ENCODE measurements around the gene SLC16A14. TPM values are rescaled to one million over a fixed set of nuclear protein-coding genes. Genes with fewer than 3 reads are reported as not detected.

Gene SLC16A14
- total and polyA plus RNA-seq, 3 experiments from 2014 or later, result 0.13 to 1.0 (median 0.27) TPM

GRCh38 chr2:230000118-230000841 is 68.4 kb downstream of the SLC16A14 start:
- Histone ChIP-seq H3K27me3 (ENCODE audit: insufficient read depth, low read length, poor library complexity, severe bottlenecking) (no peaks in the 10 kb centered on the region), H3K27ac (ENCODE audit: low read depth, low read length) (no peak overlapping the region), H3K36me3 (ENCODE audit: insufficient read depth, low read length) (no peaks in the 10 kb centered on the region), H3K4me1 (ENCODE audit: insufficient read depth, low read length) (no peaks in the 10 kb centered on the region), H3K9me3 (ENCODE audit: low read length) (no peaks in the 10 kb centered on the region), H3K4me3 (ENCODE audit: low read length) (no peak overlapping the region)
- no peak for DNase-seq
- peaks cover 0 to 5% (median 2%) of the 10 kb centered on the region in 3 donors for H3K36me3 Mint-ChIP-seq
- H3K4me1 Mint-ChIP-seq, result peaks cover 4 to 8% (median 7%) of the 10 kb centered on the region in 3 donors
- H3K27ac Mint-ChIP-seq, result peak overlapping the region in 3 of 8 donors; percentile 37 to 83 (median 72)
- H3K4me3 Mint-ChIP-seq, result peak overlapping the region in 4 of 7 donors; percentile 2 to 41 (median 24)
- CTCF ChIA-PET, result interaction anchor here (0.9 to 1.6 kb wide), 2 partner anchors 8 to 10 kb away, joined by 3 to 5 read pairs; no protein-coding TSS in a partner anchor
- POLR2A ChIA-PET, result interaction anchor here (0.6 kb wide), 1 partner anchor 169 kb away, joined by 6 read pairs; no protein-coding TSS in a partner anchor
- peaks cover 0 to 2% of the 10 kb centered on the region in 2 donors for H3K27me3 Mint-ChIP-seq
- H3K9me3 Mint-ChIP-seq, result no peaks in the 10 kb centered on the region

DNA sequence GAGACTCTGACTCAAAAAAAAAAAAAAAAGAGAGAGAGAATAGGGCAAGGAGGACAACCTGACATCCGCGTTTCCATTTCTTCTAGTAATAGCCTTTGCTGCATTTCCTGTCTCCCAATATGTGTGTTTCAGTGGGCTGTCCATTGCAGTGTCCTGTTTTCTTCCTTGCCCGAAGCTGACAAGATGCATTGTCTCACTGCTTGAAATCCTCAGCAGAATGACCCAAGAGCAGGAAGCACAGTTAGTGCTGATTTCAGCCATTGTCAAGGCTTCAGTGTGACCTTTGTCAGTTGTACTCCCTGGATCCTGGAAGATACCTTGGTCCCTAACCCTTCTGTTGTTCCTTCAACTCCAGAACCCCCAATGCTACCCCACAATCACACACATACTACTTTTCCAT is 71.2 kb downstream of the SLC16A14 start:
- H3K4me1 Mint-ChIP-seq, result peaks cover 4 to 8% (median 7%) of the 10 kb centered on the region in 3 donors
- Histone ChIP-seq H3K4me1 (ENCODE audit: insufficient read depth, low read length) (no peaks in the 10 kb centered on the region), H3K27me3 (ENCODE audit: insufficient read depth, low read length, poor library complexity, severe bottlenecking) (no peaks in the 10 kb centered on the region), H3K4me3 (ENCODE audit: low read length) (no peak overlapping the region), H3K36me3 (ENCODE audit: insufficient read depth, low read length) (no peaks in the 10 kb centered on the region), H3K27ac (ENCODE audit: low read depth, low read length) (no peak overlapping the region), H3K9me3 (ENCODE audit: low read length) (no peaks in the 10 kb centered on the region)
- no peaks in the 10 kb centered on the region for H3K27me3 Mint-ChIP-seq
- CTCF ChIA-PET, result interaction anchor here (0.7 kb wide), 1 partner anchor 12 kb away, joined by 3 read pairs; no protein-coding TSS in a partner anchor
- POLR2A ChIA-PET, result no interaction called here
- H3K27ac Mint-ChIP-seq, result no peak overlapping the region
- H3K4me3 Mint-ChIP-seq, result no peak overlapping the region
- H3K36me3 Mint-ChIP-seq, result peaks cover 2 to 5% (median 5%) of the 10 kb centered on the region in 3 donors
- H3K9me3 Mint-ChIP-seq, result no peaks in the 10 kb centered on the region
- no peak for DNase-seq

DNA sequence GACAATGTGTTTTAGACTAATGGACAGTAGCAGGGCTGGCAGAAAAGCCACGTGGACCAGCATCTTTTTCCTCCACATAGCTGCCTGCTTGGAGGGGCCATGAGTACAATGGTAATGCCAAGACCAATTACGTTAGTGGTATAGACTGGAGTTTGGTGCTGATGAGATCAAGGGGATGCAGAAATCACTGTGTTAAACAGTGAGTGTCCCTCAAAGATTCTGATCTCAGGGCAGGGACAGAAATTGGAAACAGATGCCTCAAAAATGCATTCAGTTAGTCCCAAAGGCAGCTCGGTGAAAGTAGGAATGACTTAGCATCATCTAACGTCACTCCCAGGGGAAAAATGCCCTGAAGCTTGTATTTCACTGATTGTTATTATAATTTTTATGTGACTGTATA is 72.4 kb downstream of the SLC16A14 start:
- Histone ChIP-seq H3K4me1 (ENCODE audit: insufficient read depth, low read length) (no peaks in the 10 kb centered on the region), H3K36me3 (ENCODE audit: insufficient read depth, low read length) (no peaks in the 10 kb centered on the region), H3K4me3 (ENCODE audit: low read length) (no peak overlapping the region), H3K27me3 (ENCODE audit: insufficient read depth, low read length, poor library complexity, severe bottlenecking) (no peaks in the 10 kb centered on the region), H3K27ac (ENCODE audit: low read depth, low read length) (no peak overlapping the region), H3K9me3 (ENCODE audit: low read length) (no peaks in the 10 kb centered on the region)
- Mint-ChIP-seq H3K36me3 (peaks cover 2 to 5% (median 5%) of the 10 kb centered on the region in 3 donors), H3K27me3 (no peaks in the 10 kb centered on the region), H3K4me3 (no peak overlapping the region), H3K27ac (peak overlapping the region in 1 of 8 donors; percentile 10), H3K9me3 (no peaks in the 10 kb centered on the region), H3K4me1 (peaks cover 4 to 8% (median 7%) of the 10 kb centered on the region in 3 donors)
- CTCF ChIA-PET, result no interaction called here
- no peak for DNase-seq
- POLR2A ChIA-PET, result no interaction called here

- no peak overlapping the region for H3K27ac ChIP-seq (ENCODE audit: low read depth, low read length)
- Mint-ChIP-seq H3K27ac (no peak overlapping the region), H3K4me3 (no peak overlapping the region), H3K36me3 (peaks cover 2 to 5% (median 5%) of the 10 kb centered on the region in 3 donors), H3K9me3 (no peaks in the 10 kb centered on the region), H3K4me1 (no peaks in the 10 kb centered on the region), H3K27me3 (no peaks in the 10 kb centered on the region)
- CTCF ChIA-PET, result interaction anchor here (0.9 kb wide), 1 partner anchor 15 kb away, joined by 3 read pairs; no protein-coding TSS in a partner anchor
- POLR2A ChIA-PET, result no interaction called here
- H3K36me3 ChIP-seq (ENCODE audit: insufficient read depth, low read length), result no peaks in the 10 kb centered on the region
- H3K4me1 ChIP-seq (ENCODE audit: insufficient read depth, low read length), result no peaks in the 10 kb centered on the region
- DNase-seq, result no peak
- H3K27me3 ChIP-seq (ENCODE audit: insufficient read depth, low read length, poor library complexity, severe bottlenecking), result no peaks in the 10 kb centered on the region
- H3K9me3 ChIP-seq (ENCODE audit: low read length), result no peaks in the 10 kb centered on the region
- no peak overlapping the region for H3K4me3 ChIP-seq (ENCODE audit: low read length)
Observed at GRCh38 chr2:229993236-229993635, 75.5 kb downstream of the SLC16A14 start.

Other genes with a start within 250 kb of the SLC16A14 start
- 100 to 1,000 TPM; 263 to 269 TPM for gene TRIP12, start 146.9 kb downstream of the SLC16A14 start, total RNA-seq
- 42.0 TPM for gene TRIP12, start 146.9 kb downstream of the SLC16A14 start, polyA plus RNA-seq
- under 1 TPM; 0.74 to 0.95 TPM for gene FBXO36, start 146.4 kb downstream of the SLC16A14 start, total RNA-seq
- gene FBXO36, start 146.4 kb downstream of the SLC16A14 start, polyA plus RNA-seq, result 0.56 TPM
- gene SP110, start 151.1 kb upstream of the SLC16A14 start, total RNA-seq, result 10 to 100 TPM; 55.2 to 57.9 TPM
- 106 TPM for gene SP110, start 151.1 kb upstream of the SLC16A14 start, polyA plus RNA-seq
- 100 to 1,000 TPM; 108 to 111 TPM for gene SP140, start 156.8 kb upstream of the SLC16A14 start, total RNA-seq
- 34.0 TPM for gene SP140, start 156.8 kb upstream of the SLC16A14 start, polyA plus RNA-seq

Measured in CD8-positive, alpha-beta memory T cell (primary cell).